Stimulated activated CD4-positive, alpha-beta T cell treated with anti-CD3 and anti-CD28 coated beads, Interleukin-4, amount 100 ng/mL, for 4 hours (primary cell): ENCODE results near the gene THRB.

Source experiments
- DNase-seq, 2 experiments: peaks; one replicate each; pipeline ENCODE4 v3.0.0-alpha.2; 2020

THRB gene

GRCh38 chr3:24299246-24299805 is 195.3 kb downstream of the THRB start:
- DNase-seq: no peak

- no peak for DNase-seq
These were observed 198.0 kb downstream of the THRB start for GRCh38 chr3:24296441-24297205.

- no peak for DNase-seq
These were observed 200.5 kb downstream of the THRB start for GRCh38 chr3:24294150-24294549.

GRCh38 chr3:24291646-24292045 is 203.0 kb downstream of the THRB start:
- DNase-seq: no peak

- no peak for DNase-seq
These were observed 204.1 kb downstream of the THRB start for GRCh38 chr3:24290596-24290995.

GRCh38 chr3:24288496-24289236 is 206.0 kb downstream of the THRB start:
- DNase-seq: no peak

- no peak for DNase-seq
These were observed 206.7 kb downstream of the THRB start for GRCh38 chr3:24287755-24288450.

GRCh38 chr3:24286405-24286804 is 208.2 kb downstream of the THRB start:
- no peak for DNase-seq

GRCh38 chr3:24278543-24278942 is 216.1 kb downstream of the THRB start:
- no peak for DNase-seq

- DNase-seq: no peak
These were observed 221.2 kb downstream of the THRB start for GRCh38 chr3:24273491-24273890.

GRCh38 chr3:24272875-24273274 is 221.8 kb downstream of the THRB start:
- DNase-seq: no peak

- no peak for DNase-seq
These were observed 222.2 kb downstream of the THRB start for GRCh38 chr3:24272408-24272807.

- no peak for DNase-seq
These were observed 223.4 kb downstream of the THRB start for GRCh38 chr3:24271228-24271627.

- DNase-seq: no peak
These were observed 223.9 kb downstream of the THRB start for GRCh38 chr3:24270744-24271143.

GRCh38 chr3:24270204-24270691 is 224.4 kb downstream of the THRB start:
- DNase-seq: no peak

GRCh38 chr3:24264748-24265158 is 229.9 kb downstream of the THRB start:
- DNase-seq: no peak

GRCh38 chr3:24264011-24264410 is 230.6 kb downstream of the THRB start:
- no peak for DNase-seq

GRCh38 chr3:24263069-24263668 is 231.5 kb downstream of the THRB start:
- no peak for DNase-seq

GRCh38 chr3:24261521-24261920 is 233.1 kb downstream of the THRB start:
- DNase-seq: no peak

GRCh38 chr3:24259901-24260512 is 234.6 kb downstream of the THRB start:
- DNase-seq: no peak

GRCh38 chr3:24258727-24259600 is 235.7 kb downstream of the THRB start:
- no peak for DNase-seq
